ENCODE results near the gene GPN3. TPM values are rescaled to one million over a fixed set of nuclear protein-coding genes. Genes with fewer than 3 reads are reported as not detected.

The GPN3 gene
- polyA plus RNA-seq, 1 donor from 2014 or later = 23.8 TPM

GRCh38 chr12:110453569-110454296 lies 14.3 kb downstream of the GPN3 start:
- TF ChIP-seq REST (IDR thresholded peaks at IDR 0.05; ENCODE audit: borderline replicate concordance) = no peak
- TF ChIP-seq CTCF (IDR thresholded peaks at IDR 0.05; ENCODE audit: poor library complexity, severe bottlenecking) = no peak
- TF ChIP-seq EP300 (conservative IDR thresholded peaks at IDR 0.05; ENCODE audit: poor library complexity, severe bottlenecking) = no peak
- no peak for TF ChIP-seq MXI1 (conservative IDR thresholded peaks at IDR 0.05; ENCODE audit: poor library complexity, severe bottlenecking)
- TF ChIP-seq RAD21 (conservative IDR thresholded peaks at IDR 0.05) = no peak
- TF ChIP-seq POLR2AphosphoS5 (IDR thresholded peaks at IDR 0.05) = no peak
- no peak for TF ChIP-seq SMC3 (conservative IDR thresholded peaks at IDR 0.05; ENCODE audit: poor library complexity)
- TF ChIP-seq TAF1 (IDR thresholded peaks at IDR 0.05; ENCODE audit: low read depth) = no peak
- no peak for TF ChIP-seq EZH2 (IDR thresholded peaks at IDR 0.05; ENCODE audit: borderline replicate concordance, insufficient read depth, low read length, poor library complexity, severe bottlenecking)
- no peak overlapping the region for H3K4me2 ChIP-seq (ENCODE audit: low read length)
- H3K27ac ChIP-seq (ENCODE audit: low read length) = no peak overlapping the region
- H2AFZ ChIP-seq (ENCODE audit: low read depth, low read length) = no peak overlapping the region
- H3K4me3 ChIP-seq (ENCODE audit: low read length) = no peak overlapping the region
- H3K9me3 ChIP-seq (ENCODE audit: low read length) = no peaks in the 10 kb centered on the region
- H4K20me1 ChIP-seq (ENCODE audit: insufficient read depth) = no peaks in the 10 kb centered on the region
- H3K9ac ChIP-seq (ENCODE audit: low read length) = no peak overlapping the region
- H3F3A ChIP-seq (ENCODE audit: insufficient read depth, low read length, poor library complexity, severe bottlenecking) = no peaks in the 10 kb centered on the region
- no peaks in the 10 kb centered on the region for H3K36me3 ChIP-seq (ENCODE audit: insufficient read depth, low read length)
- H3K9me2 ChIP-seq (ENCODE audit: insufficient read depth, low read length) = no peaks in the 10 kb centered on the region
- peaks cover 6% of the 10 kb centered on the region for H3K79me2 ChIP-seq (replicated peaks; ENCODE audit: insufficient read depth, low read length)
- no peaks in the 10 kb centered on the region for H3K27me3 ChIP-seq (ENCODE audit: insufficient read depth, low read depth, low read length)

GRCh38 chr12:110451263-110451662 lies 16.8 kb downstream of the GPN3 start:
- H3K79me2 ChIP-seq (replicated peaks; ENCODE audit: insufficient read depth, low read length) = peaks cover 20% of the 10 kb centered on the region
- H3K9me3 ChIP-seq (ENCODE audit: low read length) = no peaks in the 10 kb centered on the region
- H3K4me2 ChIP-seq (ENCODE audit: low read length) = no peak overlapping the region
- TF ChIP-seq EP300 (conservative IDR thresholded peaks at IDR 0.05; ENCODE audit: poor library complexity, severe bottlenecking) = no peak
- TF ChIP-seq CTCF (IDR thresholded peaks at IDR 0.05; ENCODE audit: poor library complexity, severe bottlenecking) = no peak
- TF ChIP-seq RAD21 (conservative IDR thresholded peaks at IDR 0.05) = no peak
- TF ChIP-seq MXI1 (conservative IDR thresholded peaks at IDR 0.05; ENCODE audit: poor library complexity, severe bottlenecking) = no peak
- no peak for TF ChIP-seq SMC3 (conservative IDR thresholded peaks at IDR 0.05; ENCODE audit: poor library complexity)
- TF ChIP-seq EZH2 (IDR thresholded peaks at IDR 0.05; ENCODE audit: borderline replicate concordance, insufficient read depth, low read length, poor library complexity, severe bottlenecking) = no peak
- no peak for TF ChIP-seq REST (IDR thresholded peaks at IDR 0.05; ENCODE audit: borderline replicate concordance)
- TF ChIP-seq POLR2AphosphoS5 (IDR thresholded peaks at IDR 0.05) = no peak
- no peak for TF ChIP-seq TAF1 (IDR thresholded peaks at IDR 0.05; ENCODE audit: low read depth)
- no peak overlapping the region for H3K9ac ChIP-seq (ENCODE audit: low read length)
- H3K9me2 ChIP-seq (ENCODE audit: insufficient read depth, low read length) = no peaks in the 10 kb centered on the region
- no peaks in the 10 kb centered on the region for H3K27me3 ChIP-seq (ENCODE audit: insufficient read depth, low read depth, low read length)
- H4K20me1 ChIP-seq (ENCODE audit: insufficient read depth) = no peaks in the 10 kb centered on the region
- H3K4me3 ChIP-seq (ENCODE audit: low read length) = no peak overlapping the region
- H3K36me3 ChIP-seq (ENCODE audit: insufficient read depth, low read length) = no peaks in the 10 kb centered on the region
- no peak overlapping the region for H3K27ac ChIP-seq (ENCODE audit: low read length)
- H3F3A ChIP-seq (ENCODE audit: insufficient read depth, low read length, poor library complexity, severe bottlenecking) = no peaks in the 10 kb centered on the region
- no peak overlapping the region for H2AFZ ChIP-seq (ENCODE audit: low read depth, low read length)

All from neural cell (in vitro differentiated cells).